ENCODE data around the gene CD83. TPM values are rescaled to one million over a fixed set of nuclear protein-coding genes. Genes with fewer than 3 reads are reported as not detected.

The CD83 gene
- total and polyA plus RNA-seq, 4 donors: 0.35 to 4.2 (median 0.60) TPM

- peaks cover 2 to 19% (median 10%) of the 10 kb centered on the region in 4 donors for H3K9me3 ChIP-seq (ENCODE audit: control insufficient read depth in 4 of 4, low read length in 3 of 4)
- H3K9ac ChIP-seq (ENCODE audit: low read depth in 1 of 2, low read length in 2 of 2): no peak overlapping the region
- 82% methylated on average over 1 of the region's 1 CpG for WGBS
Observed at GRCh38 chr6:14172562-14172961, 55.0 kb downstream of the CD83 start.

More at GRCh38 chr6:14172562-14172961, 55.0 kb downstream of the CD83 start:
- peaks cover 0 to 2% (median 0%) of the 10 kb centered on the region in 4 donors for H3K4me1 ChIP-seq (ENCODE audit: control insufficient read depth in 4 of 4, insufficient read depth in 4 of 4, low read length in 3 of 4)
- no peak for TF ChIP-seq FOXA2 (IDR thresholded peaks at IDR 0.05)
- TF ChIP-seq MAX (IDR thresholded peaks at IDR 0.05): no peak
- no peak for TF ChIP-seq YY1 (IDR thresholded peaks at IDR 0.05)
- TF ChIP-seq JUND (IDR thresholded peaks at IDR 0.05): no peak
- no peak for TF ChIP-seq GABPA (IDR thresholded peaks at IDR 0.05 in 1 of 2, conservative IDR thresholded peaks at IDR 0.05 in 1 of 2)
- no peak for TF ChIP-seq NR2F2 (IDR thresholded peaks at IDR 0.05)
- TF ChIP-seq EGR1 (IDR thresholded peaks at IDR 0.05; ENCODE audit: low read depth in 2 of 2): no peak
- TF ChIP-seq RXRA (IDR thresholded peaks at IDR 0.05): no peak
- TF ChIP-seq FOXA1 (IDR thresholded peaks at IDR 0.05): no peak
- no peak for TF ChIP-seq CTCF (IDR thresholded peaks at IDR 0.05; ENCODE audit: low read depth, low read length, missing input control)
- no peak for TF ChIP-seq ZBTB33 (IDR thresholded peaks at IDR 0.05)
- TF ChIP-seq HNF4A (conservative IDR thresholded peaks at IDR 0.05): no peak
- no peak for TF ChIP-seq SP1 (IDR thresholded peaks at IDR 0.05)
- no peak for TF ChIP-seq ATF3 (IDR thresholded peaks at IDR 0.05)
- TF ChIP-seq TAF1 (conservative IDR thresholded peaks at IDR 0.05): no peak
- TF ChIP-seq REST (IDR thresholded peaks at IDR 0.05): no peak
- no peak for TF ChIP-seq HNF4G (IDR thresholded peaks at IDR 0.05)
- no peak overlapping the region for H3K4me3 ChIP-seq (ENCODE audit: low read depth in 1 of 3, low read length in 3 of 3)
- no peak for DNase-seq (ENCODE audit: low spot score)
- no peak overlapping the region for H3K27ac ChIP-seq (ENCODE audit: low read depth in 1 of 2, low read length in 2 of 2)
- H3K27me3 ChIP-seq (ENCODE audit: control insufficient read depth in 4 of 4, insufficient read depth in 4 of 4, low read length in 3 of 4): no peaks in the 10 kb centered on the region
- H3K36me3 ChIP-seq (ENCODE audit: control insufficient read depth in 4 of 4, insufficient read depth in 3 of 4, low read depth in 1 of 4, low read length in 3 of 4): no peaks in the 10 kb centered on the region

Measured in liver (tissue), 9 donors.